Ovary (tissue), 9 donors: ENCODE results near the gene FYCO1. TPM values are rescaled to one million over a fixed set of nuclear protein-coding genes. Genes with fewer than 3 reads are reported as not detected.

ENCODE experiments used
- DNase-seq, 5 donors: peaks; one replicate each; pipeline ENCODE4 v3.0.0-alpha.2; 2019 to 2020
- H3K27ac ChIP-seq, 2 donors: fragments of 200-600 bp; one replicate each; pipeline versions ENCODE4 v1.5.1 to v1.8.0; 2019 to 2022
- H3K27me3 ChIP-seq: fragments of 200-600 bp; one replicate; pipeline ENCODE4 v1.8.0; 2022
- H3K36me3 ChIP-seq: fragments of 200-600 bp; sonication (generic); one replicate; pipeline ENCODE4 v1.5.1; 2019
- H3K4me1 ChIP-seq: one replicate; pipeline ENCODE4 v1.8.1; 2013; ENCODE audit warnings: mild to moderate bottlenecking, moderate library complexity; ENCODE audit not compliant: insufficient read depth
- H3K4me3 ChIP-seq: fragments of 200-600 bp; sonication (generic); one replicate; pipeline ENCODE4 v1.5.1; 2017
- H3K9me3 ChIP-seq, 2 donors: fragments of 200-600 bp in 1 of 2; sonication (generic) in 1 of 2; one replicate each; pipeline versions ENCODE4 v1.5.1 to v1.8.1; 2013 to 2019; ENCODE audit warnings: mild to moderate bottlenecking in 1 of 2, moderate library complexity in 1 of 2
- EP300 ChIP-seq: sonication (generic); formaldehyde crosslinking; IDR thresholded peaks from one replicate; pipeline ENCODE4 v1.6.1; 2017; ENCODE audit warnings: antibody characterized with exemption
- POLR2A ChIP-seq: fragments of 450-650 bp; IDR thresholded peaks from one replicate; pipeline ENCODE4 v1.6.1; 2017; ENCODE audit warnings: antibody characterized with exemption, mild to moderate bottlenecking, moderate library complexity
- WGBS, 3 donors: extraction: QIAGEN DNeasy Blood & Tissue Kit in 1 of 3; methylation state at CpG; one replicate each; pipeline versions ENCODE4 v1.1.5 to v1.1.7; 2013 to 2017; 5-methylcytosine and 5-hydroxymethylcytosine counted together
- intact Hi-C, 4 donors: fragments of 100-400 bp; cut with DNase I; formaldehyde crosslinking; loops; one replicate each; pipeline versions ENCODE4 v1.11.0 to v1.15.1; 2022 to 2023
- polyA plus RNA-seq, 2 donors: library from polyadenylated mRNA; stranded (reverse); fragments of 200-250 nt in 1 of 2; fragments of 350-450 nt in 1 of 2; fragmentation: Illumina TruSeq in 1 of 2; extraction: RNeasy Lipid Tissue Mini Kit (QIAGEN cat#74804) in 1 of 2; gene quantifications; one replicate each; pipeline ENCODE4 v1.2.3, GENCODE V29; 2013 to 2014
- total RNA-seq, 7 donors: library from RNA; depleted of rRNA in 2 of 7; stranded (reverse); fragments of >200 nt in 2 of 7; fragmentation: NEBNext Ultra II Directional in 3 of 7; extraction: Animal tissue kit (Norgen Biotek cat#: 25700) in 3 of 7; gene quantifications; one replicate each; pipeline versions ENCODE4 v1.1.0 to v1.2.4, GENCODE V29; 2016 to 2023
- TF ChIP-seq, protein P1 (sequence below), 3 donors: fragments of 450-650 bp in 2 of 3; fragments of 200-600 bp in 1 of 3; IDR thresholded peaks; one replicate each; pipeline versions ENCODE4 v1.5.1 to v1.8.0; 2016 to 2022; ENCODE audit warnings: antibody characterized with exemption in 3 of 3, mild to moderate bottlenecking in 1 of 3
- donor health status: DM: no; HTN: no; CAD: no; lungs with moderate emphysema.
- donor health status: DM: no; HTN: no; CAD: no.
- donor health status: Bipolar disorder and iron deficiency.
- donor health status: DM: yes; HTN: yes; CAD: no.
- donor health status: DM: no; HTN: no; CAD: no.
- donor health status: DM: yes; HTN: yes; CAD: no.

The FYCO1 gene
- total and polyA plus RNA-seq, 9 donors: 30.2 to 81.0 (median 52.8) TPM

DNA sequence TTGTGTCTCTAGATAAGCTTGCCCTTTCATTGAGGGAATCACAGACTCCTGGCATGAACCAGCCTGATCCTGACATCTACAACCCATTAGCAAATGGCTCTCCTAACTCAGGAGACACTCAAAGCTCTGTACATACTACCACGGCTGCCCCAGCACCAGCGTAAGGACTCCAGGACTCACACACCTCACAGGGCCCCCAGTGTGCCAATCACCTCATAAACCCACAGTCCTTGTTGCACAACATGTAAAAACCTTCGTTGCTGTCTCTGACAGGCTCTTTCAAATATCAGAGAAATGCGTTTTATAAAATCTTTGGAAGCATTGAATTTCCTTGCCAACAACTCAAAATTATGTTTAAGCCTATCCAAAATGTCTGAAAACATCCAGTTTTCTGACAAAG is 7.3 kb downstream of the FYCO1 start:
- Histone ChIP-seq H3K27me3 (no peaks in the 10 kb centered on the region), H3K27ac (peak overlapping the region in 1 of 2 donors; percentile 83), H3K4me3 (no peak overlapping the region), H3K9me3 (no peaks in the 10 kb centered on the region), H3K36me3 (no peaks in the 10 kb centered on the region), H3K4me1 (peaks cover 66% of the 10 kb centered on the region)
- no peak for DNase-seq
- 45 to 63% (median 56%) methylated on average over 4 of the region's 4 CpGs for WGBS, 3 donors
- TF ChIP-seq EP300 (no peak), POLR2A (no peak)
- TF ChIP-seq, protein P1, sequence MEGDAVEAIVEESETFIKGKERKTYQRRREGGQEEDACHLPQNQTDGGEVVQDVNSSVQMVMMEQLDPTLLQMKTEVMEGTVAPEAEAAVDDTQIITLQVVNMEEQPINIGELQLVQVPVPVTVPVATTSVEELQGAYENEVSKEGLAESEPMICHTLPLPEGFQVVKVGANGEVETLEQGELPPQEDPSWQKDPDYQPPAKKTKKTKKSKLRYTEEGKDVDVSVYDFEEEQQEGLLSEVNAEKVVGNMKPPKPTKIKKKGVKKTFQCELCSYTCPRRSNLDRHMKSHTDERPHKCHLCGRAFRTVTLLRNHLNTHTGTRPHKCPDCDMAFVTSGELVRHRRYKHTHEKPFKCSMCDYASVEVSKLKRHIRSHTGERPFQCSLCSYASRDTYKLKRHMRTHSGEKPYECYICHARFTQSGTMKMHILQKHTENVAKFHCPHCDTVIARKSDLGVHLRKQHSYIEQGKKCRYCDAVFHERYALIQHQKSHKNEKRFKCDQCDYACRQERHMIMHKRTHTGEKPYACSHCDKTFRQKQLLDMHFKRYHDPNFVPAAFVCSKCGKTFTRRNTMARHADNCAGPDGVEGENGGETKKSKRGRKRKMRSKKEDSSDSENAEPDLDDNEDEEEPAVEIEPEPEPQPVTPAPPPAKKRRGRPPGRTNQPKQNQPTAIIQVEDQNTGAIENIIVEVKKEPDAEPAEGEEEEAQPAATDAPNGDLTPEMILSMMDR (IDR thresholded peaks at IDR 0.05): no peak
- intact Hi-C loops: no loop called here

DNA sequence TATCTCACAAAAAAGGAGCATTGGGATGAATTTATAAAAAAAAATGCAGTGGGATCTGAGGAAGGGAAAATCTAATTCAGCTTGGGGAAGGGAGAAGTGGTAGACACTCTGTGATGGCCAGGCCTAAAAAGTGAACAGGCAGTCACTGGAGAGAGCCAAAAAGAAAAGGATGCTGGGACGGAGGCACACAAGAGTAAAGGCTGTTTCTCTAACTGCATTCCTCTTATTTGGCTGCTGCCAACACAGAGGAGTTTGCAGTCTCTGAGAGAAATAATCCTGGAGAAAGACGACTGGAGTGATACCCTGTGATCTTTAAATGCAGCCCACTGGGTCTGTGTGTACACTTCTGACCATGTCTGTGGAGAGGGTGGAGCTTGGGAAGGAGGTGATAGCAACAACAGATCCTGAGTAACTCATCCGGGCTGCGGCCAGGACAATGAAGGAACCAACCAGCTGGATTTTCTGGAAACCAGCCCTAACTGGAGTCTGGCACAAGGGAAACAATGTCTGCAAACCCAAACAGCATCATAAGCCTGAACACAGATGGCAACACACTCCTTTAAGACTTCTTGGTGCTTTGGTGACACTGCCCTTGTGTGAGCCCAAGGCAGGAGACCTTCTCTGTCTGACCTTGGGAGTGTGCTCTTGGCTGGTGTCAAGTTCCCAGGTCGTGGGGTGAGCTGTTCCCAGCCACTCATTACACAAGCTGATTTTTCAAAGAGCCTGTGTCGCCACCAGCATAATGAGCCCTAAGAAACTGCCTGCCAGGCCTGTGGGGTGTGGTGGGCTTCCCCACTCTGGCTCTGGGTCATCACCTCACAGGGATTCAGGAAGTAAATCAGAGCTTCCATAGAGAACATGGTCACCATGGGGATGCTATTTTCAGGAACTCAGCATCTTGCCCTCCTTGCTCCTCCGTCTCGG is 8.0 kb downstream of the FYCO1 start:
- Histone ChIP-seq H3K4me1 (peaks cover 62% of the 10 kb centered on the region), H3K27me3 (no peaks in the 10 kb centered on the region), H3K4me3 (no peak overlapping the region), H3K9me3 (no peaks in the 10 kb centered on the region), H3K36me3 (no peaks in the 10 kb centered on the region), H3K27ac (peak overlapping the region in 1 of 2 donors; percentile 83)
- 8 to 13% (median 8%) methylated on average over 8 of the region's 8 CpGs for WGBS, 3 donors
- DNase-seq: peak; percentile 71 to 79 (median 76)
- no peak for TF ChIP-seq POLR2A
- TF ChIP-seq, protein P1 (IDR thresholded peaks at IDR 0.05): no peak
- TF ChIP-seq EP300: no peak
- intact Hi-C loops: no loop called here

DNA sequence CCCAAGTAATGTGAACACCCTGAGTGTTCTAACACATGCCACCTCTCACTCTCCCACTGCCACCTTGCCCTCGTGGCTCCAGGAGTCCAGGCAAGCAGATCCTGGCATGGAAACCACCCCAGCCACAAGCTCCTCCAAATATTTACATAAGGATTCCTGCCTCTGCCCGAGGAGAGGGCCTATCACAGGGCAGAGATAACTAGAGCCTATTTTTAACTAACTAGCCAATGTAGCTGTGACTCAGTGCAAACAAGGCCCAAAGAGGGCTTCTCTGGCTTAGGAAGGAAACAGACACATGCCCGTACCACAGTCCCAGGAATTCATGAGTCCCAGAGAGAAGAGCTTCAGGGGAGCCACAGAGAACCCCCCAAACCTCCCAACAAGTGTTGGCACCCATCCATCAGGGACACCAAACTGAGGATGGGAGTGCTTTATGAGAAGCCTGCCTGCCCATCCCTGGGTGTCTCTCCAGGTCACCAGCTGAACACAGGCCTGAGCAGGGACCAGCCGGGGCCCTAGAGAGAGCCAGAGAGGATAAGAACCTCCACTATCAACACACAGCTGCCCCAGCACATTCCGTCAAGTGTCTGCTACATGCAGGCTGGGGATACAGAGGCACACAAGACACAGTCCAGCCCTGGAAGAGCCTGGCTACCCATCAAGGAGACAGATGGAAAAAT is 9.2 kb downstream of the FYCO1 start:
- intact Hi-C loops: no loop called here
- H3K4me3 ChIP-seq: no peak overlapping the region
- H3K9me3 ChIP-seq: no peaks in the 10 kb centered on the region
- TF ChIP-seq, protein P1 (IDR thresholded peaks at IDR 0.05): no peak
- TF ChIP-seq POLR2A: no peak
- no peak for TF ChIP-seq EP300
- 20 to 52% (median 26%) methylated on average over 5 of the region's 5 CpGs for WGBS, 3 donors
- H3K4me1 ChIP-seq: peaks cover 59% of the 10 kb centered on the region
- no peaks in the 10 kb centered on the region for H3K36me3 ChIP-seq
- no peak for DNase-seq
- no peaks in the 10 kb centered on the region for H3K27me3 ChIP-seq
- peak overlapping the region; percentile 23 to 83 for H3K27ac ChIP-seq

DNA sequence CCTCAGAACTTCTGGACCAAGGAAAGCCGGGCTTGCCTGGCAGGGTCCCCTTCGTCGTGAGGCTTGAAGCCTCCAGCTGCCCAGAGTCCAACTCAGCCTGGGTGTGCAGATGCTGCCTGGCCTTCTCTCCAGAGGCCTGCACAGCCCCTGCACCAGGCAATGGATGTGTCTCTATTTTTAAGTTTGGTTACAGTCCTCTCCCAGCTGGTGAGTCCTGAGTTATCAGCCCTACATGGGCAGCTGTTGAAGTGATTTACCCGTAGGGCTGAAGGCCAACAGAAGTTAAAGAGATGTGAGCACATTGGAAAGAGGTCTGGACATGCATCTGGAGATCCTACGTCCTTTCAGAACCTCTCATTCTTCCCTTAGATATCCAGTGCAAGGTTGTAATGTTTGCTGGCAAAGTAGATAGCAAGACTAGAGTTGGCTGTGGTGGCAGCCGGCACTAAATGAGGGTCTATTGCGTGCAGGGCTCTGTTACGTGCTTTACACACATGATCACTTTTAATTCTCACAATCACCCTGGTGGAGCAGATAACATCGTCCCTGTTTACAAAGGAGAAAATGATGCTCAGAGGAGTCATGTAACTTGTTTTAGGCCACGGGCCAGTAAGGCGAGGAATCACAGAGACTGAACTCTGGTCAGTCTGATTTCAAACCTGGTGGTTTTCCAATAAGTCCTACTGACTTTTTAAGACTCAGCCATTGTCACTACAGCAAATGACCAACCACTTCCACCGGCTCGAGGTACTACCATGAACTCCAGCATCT is 9.9 kb downstream of the FYCO1 start:
- Histone ChIP-seq H3K27ac (peak overlapping the region; percentile 23 to 83), H3K36me3 (no peaks in the 10 kb centered on the region), H3K4me1 (peaks cover 63% of the 10 kb centered on the region), H3K4me3 (no peak overlapping the region), H3K27me3 (no peaks in the 10 kb centered on the region), H3K9me3 (no peaks in the 10 kb centered on the region)
- intact Hi-C loops: no loop called here
- no peak for TF ChIP-seq EP300
- no peak for TF ChIP-seq POLR2A
- TF ChIP-seq, protein P1 (IDR thresholded peaks at IDR 0.05): no peak
- WGBS, 3 donors: 43 to 62% (median 53%) methylated on average over 13 of the region's 13 CpGs
- no peak for DNase-seq
